Mesodermal cell (in vitro differentiated cells): ENCODE results near the gene ZNF614. TPM values are rescaled to one million over a fixed set of nuclear protein-coding genes. Genes with fewer than 3 reads are reported as not detected.
"Not testable (repeated sequence)": the region's sequence is repeated elsewhere in the genome, so short reads cannot be mapped to it uniquely, and the experiment has no call there.

Experiments
- H3K27ac ChIP-seq: 2 replicates; pipeline ENCODE4 v1.7.0; 2013; ENCODE audit warnings: mild to moderate bottlenecking, low read depth, low read length, moderate library complexity; ENCODE audit not compliant: severe bottlenecking
- H3K36me3 ChIP-seq: 2 replicates; pipeline ENCODE4 v1.7.1; 2013; ENCODE audit warnings: mild to moderate bottlenecking, low read length, moderate library complexity; ENCODE audit not compliant: control insufficient read depth, insufficient read depth
- H3K4me1 ChIP-seq: one replicate; pipeline ENCODE4 v1.7.1; 2013; ENCODE audit warnings: mild to moderate bottlenecking, low read length; ENCODE audit not compliant: insufficient read depth, control insufficient read depth, poor library complexity, severe bottlenecking
- H3K4me3 ChIP-seq: 2 replicates; pipeline ENCODE4 v1.7.0; 2013; ENCODE audit warnings: low read length, control low read depth, mild to moderate bottlenecking; ENCODE audit not compliant: insufficient read depth, poor library complexity, severe bottlenecking; ENCODE audit errors: extremely low read depth
- H3K9me3 ChIP-seq: 2 replicates; pipeline ENCODE4 v1.7.1; 2013; ENCODE audit warnings: mild to moderate bottlenecking, low read length, moderate library complexity; ENCODE audit not compliant: control insufficient read depth
- WGBS, 2 experiments: methylation state at CpG; one replicate each; pipeline ENCODE4 v1.1.5; 2013; ENCODE audit warnings: missing lambda C conversion rate in 2 of 2; ENCODE audit not compliant: insufficient coverage in 2 of 2; 5-methylcytosine and 5-hydroxymethylcytosine counted together
- polyA plus RNA-seq, 2 experiments: library from polyadenylated mRNA; stranded (reverse); fragments of 50-300 nt; gene quantifications; one replicate each; pipeline ENCODE4 v1.2.3, GENCODE V29; 2013

ZNF614 gene
- polyA plus RNA-seq (2013, experiment 1 of 2), result 12.6 TPM
- 13.6 TPM for polyA plus RNA-seq (2013, experiment 2 of 2)

DNA sequence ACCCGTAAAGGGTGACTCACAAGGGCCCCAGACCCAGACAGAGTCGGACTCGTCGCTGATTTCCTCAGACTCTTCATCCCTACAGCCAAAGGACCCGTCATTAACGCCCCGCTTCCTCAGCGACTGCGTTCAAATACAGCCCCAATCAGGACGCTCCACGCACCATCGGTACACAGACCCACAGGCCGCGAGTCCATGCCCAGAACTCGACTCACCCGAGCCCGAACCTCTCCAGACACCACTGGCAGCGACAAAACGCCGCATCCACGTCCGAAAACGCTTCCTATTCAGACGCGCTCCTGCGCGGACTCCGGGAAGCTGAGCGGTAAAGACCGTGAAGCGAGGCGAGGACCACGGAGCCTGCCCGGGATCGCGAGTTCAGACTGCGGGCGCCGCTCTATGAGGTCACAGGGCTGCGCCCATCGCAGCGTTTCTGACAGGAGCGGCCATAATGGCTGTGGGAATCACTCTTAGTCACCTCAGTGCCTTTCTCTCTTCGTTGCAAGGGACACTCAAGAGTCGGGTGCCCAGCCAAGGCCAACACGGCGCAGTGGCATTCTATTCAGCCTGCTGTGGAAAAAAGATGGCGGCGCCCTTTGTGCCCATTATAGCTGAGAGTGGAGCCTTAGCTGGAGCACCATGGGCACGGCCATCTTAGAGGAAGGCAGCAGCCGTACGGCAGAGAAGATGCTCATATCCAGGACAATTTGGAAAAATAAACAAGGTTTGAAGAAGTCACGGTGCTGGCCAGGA is at the start of gene ZNF614:
Gene ZNF614 (minus strand): TSS at position 353 of the 753 bp plus-strand sequence. CDS start 2,634 bp downstream, outside the sequence.
- Histone ChIP-seq H3K9me3 (peaks cover 60% of the 10 kb centered on the region), H3K36me3 (peaks cover 63% of the 10 kb centered on the region), H3K4me1 (no peaks in the 10 kb centered on the region), H3K27ac (peak within 1 kb of the TSS; percentile 96), H3K4me3 (peak within 1 kb of the TSS; percentile 73)
- 0% methylated on average over 46 to 48 of the region's 53 CpGs for WGBS, 2 experiments

DNA sequence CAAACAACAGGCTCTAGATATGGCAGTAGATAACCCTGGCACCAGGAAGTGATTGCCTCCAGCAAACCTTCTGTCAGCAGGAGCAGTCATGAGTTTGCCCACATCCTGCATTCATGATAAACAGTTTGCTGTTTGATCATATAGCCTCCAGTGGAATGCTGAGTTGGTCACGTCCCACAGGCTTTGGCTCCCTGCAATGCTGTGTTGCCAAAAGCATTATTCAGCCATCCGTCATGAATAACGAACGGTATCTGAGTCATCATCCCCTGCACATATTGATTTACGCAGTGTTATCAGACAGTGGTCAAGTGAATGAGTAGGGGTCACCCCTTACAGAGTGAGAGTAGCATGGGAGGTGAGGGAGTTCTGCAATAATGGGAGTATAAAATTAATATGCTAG is 42.3 kb upstream of the ZNF614 start:
- H3K27ac ChIP-seq, result no peak overlapping the region
- H3K9me3 ChIP-seq, result peaks cover 67% of the 10 kb centered on the region
- WGBS, 2 experiments, result 84 to 95% methylated on average over 5 of the region's 5 CpGs
- no peak overlapping the region for H3K4me3 ChIP-seq
- H3K36me3 ChIP-seq, result peaks cover 85% of the 10 kb centered on the region
- H3K4me1 ChIP-seq, result no peaks in the 10 kb centered on the region

DNA sequence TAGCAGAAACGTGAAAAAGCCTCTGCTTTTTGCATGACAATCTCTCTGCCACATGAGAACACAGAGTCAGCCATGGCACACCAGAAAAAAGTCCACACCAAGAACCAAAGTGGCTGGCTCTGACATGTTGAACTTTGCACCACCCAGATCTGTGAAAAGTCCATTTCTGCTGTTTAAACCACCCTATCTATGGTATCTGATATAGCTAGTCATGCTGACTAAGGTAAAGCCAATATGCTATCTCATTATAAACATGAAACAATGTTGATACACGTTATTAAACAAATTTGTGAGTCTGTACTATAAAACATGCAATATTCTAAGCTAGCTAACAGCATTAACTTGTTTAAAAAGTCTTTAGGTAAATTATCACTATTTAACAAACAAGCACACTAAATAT is 41.5 kb upstream of the ZNF614 start:
- peaks cover 85% of the 10 kb centered on the region for H3K36me3 ChIP-seq
- WGBS, 2 experiments, result 83% methylated on average over 1 of the region's 2 CpGs
- peaks cover 71% of the 10 kb centered on the region for H3K9me3 ChIP-seq
- H3K27ac ChIP-seq, result no peak overlapping the region
- no peaks in the 10 kb centered on the region for H3K4me1 ChIP-seq
- H3K4me3 ChIP-seq, result no peak overlapping the region

DNA sequence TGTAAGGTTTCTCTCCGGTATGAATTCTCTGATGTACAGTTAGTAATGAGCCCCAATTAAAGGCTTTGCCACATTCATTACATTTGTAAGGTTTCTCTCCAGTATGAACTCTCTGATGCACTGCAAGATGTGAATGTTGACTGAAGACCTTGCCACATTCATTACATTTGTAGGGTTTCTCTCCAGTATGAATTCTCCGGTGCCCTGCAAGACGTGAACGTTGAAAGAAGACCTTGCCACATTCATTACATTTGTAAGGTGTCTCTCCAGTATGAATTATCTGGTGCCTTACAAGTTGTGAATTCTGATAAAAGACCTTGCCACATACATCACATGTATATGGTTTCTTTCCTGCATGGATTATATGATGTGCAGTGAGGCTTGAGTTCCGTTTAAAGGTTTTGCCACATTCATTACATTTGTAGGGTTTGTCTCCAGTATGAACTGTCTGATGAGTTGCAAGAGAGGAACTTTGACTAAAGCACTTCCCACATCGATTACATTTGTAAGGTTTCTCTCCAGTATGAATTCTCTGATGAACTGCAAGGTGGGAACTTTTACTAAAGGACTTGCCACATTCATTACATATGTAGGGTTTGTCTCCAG is 38.2 kb upstream of the ZNF614 start:
- 91 to 100% methylated on average over 1 to 4 of the region's 6 CpGs for WGBS, 2 experiments
- H3K4me3 ChIP-seq, result no peak overlapping the region
- peaks cover 85% of the 10 kb centered on the region for H3K9me3 ChIP-seq
- H3K27ac ChIP-seq, result no peak overlapping the region
- no peaks in the 10 kb centered on the region for H3K4me1 ChIP-seq
- peaks cover 79% of the 10 kb centered on the region for H3K36me3 ChIP-seq

DNA sequence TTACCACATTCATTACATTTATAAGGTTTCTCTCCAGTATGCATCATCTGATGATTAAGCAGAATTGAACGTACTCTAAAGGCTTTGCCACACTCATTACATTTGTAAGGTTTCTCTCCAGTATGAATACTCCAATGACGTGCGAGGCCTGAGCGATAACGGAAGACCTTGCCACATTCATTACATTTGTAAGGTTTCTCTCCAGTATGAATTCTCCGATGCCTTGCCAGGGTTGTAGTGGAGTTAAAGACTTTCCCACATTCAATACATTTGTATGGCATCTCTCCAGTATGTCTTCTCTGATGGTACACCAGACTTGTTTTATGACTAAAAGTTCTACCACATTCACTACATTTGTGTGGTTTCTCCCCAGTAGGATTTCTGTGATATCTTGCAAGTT is 37.2 kb upstream of the ZNF614 start:
- WGBS, 2 experiments, result 74 to 95% methylated on average over 3 of the region's 6 CpGs
- Histone ChIP-seq H3K9me3 (peaks cover 85% of the 10 kb centered on the region), H3K27ac (no peak overlapping the region), H3K4me3 (no peak overlapping the region), H3K4me1 (no peaks in the 10 kb centered on the region), H3K36me3 (peaks cover 70% of the 10 kb centered on the region)

DNA sequence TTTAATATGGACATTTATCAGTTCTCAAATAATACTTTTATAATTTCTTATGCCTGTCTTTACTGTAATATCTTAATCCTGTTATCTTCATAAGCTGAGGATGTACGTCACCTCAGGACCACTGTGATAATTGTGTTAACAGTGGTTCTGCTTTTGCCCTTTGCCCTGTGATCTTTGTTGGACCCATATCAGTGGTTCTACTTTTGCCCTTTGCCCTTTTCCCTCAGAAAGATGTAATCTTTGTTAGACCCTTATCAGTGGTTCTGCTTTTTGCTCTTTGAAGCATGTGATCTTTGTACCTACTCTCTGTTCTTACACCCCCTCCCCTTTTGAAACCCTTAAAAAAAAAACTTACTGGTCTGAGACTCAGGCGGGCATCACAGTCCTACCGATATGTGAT is 28.3 kb upstream of the ZNF614 start:
- peaks cover 22% of the 10 kb centered on the region for H3K9me3 ChIP-seq
- H3K27ac ChIP-seq, H3K4me3 ChIP-seq, H3K36me3 ChIP-seq, H3K4me1 ChIP-seq: not testable (repeated sequence)
- 88 to 100% methylated on average over 3 of the region's 3 CpGs for WGBS, 2 experiments

DNA sequence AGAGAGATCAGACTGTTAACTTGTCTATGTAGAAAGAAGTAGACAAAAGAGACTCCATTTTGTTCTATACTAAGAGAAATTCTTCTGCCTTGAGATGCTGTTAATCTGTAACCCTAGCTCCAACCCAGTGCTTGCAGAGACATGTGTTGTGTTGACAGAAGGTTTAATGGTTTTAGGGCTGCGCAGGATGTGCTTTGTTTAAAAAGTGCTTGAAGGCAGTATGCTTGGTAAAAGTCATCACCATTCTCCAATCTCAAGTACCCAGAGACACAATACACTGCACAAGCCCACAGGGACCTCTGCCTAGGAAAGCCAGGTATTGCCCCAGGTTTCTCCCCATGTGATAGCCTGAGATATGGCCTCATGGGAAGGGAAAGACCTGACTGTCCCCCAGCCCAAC is 23.6 kb upstream of the ZNF614 start:
- not testable (repeated sequence) for H3K36me3 ChIP-seq, H3K4me1 ChIP-seq, H3K27ac ChIP-seq, H3K4me3 ChIP-seq
- no CpG with 5 or more reads among the region's 1 CpG for WGBS, 2 experiments
- H3K9me3 ChIP-seq, result peaks cover 21% of the 10 kb centered on the region

DNA sequence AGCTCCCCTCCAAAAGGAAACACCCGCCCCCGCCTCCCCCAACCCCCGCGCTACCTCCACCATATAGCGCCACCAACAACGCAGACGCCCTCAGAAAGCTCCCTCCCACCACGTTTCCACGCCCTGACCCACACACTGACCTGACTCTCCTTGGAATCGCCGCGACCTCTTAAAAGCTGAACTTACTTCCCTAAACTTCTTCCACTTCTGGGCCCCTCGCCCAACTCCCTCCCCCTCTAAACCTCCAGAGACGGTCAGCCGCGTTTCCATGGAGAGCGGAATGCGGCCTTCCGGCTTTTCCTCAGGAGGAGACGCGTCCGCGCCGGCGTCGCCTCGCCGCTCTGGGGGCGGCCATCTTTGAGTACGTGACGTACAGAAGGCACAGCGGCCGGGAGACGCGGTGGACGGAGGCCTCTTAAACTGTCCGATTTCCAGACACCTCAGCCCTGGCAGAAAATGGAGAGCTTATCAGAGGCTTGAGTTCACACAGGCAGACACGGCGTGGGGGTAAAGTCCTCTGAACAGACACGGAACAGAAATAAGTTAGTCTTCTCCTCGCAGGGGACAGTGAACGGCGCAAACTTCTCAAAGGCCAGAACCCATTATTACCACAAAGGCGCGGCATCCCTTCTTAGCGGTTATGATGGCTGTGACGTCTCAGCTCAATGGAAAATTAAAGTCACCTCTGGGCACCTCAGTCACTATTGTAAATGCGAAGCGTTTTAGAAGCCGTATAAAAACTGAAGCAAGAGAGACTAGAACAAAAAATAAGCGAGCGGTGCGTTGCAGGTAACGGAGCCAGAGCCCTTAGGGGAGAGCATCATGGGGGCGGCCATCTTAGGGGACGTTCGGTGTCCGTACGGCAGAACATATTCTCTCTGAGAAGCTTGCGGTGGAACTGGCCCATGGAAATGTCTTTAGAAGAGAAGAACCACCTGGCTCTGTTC is 20.6 kb upstream of the ZNF614 start, which contains the start of gene ZNF432:
Gene ZNF432 (minus strand): TSS at position 284 of the 947 bp plus-strand sequence. CDS start 1,970 bp downstream, outside the sequence.
- peaks cover 35% of the 10 kb centered on the region for H3K9me3 ChIP-seq
- H3K36me3 ChIP-seq, result peaks cover 30% of the 10 kb centered on the region
- peak within 1 kb of the TSS; percentile 99 for H3K27ac ChIP-seq
- no peaks in the 10 kb centered on the region for H3K4me1 ChIP-seq
- 8 to 11% methylated on average over 40 to 49 of the region's 60 CpGs for WGBS, 2 experiments
- peak within 1 kb of the TSS; percentile 55 for H3K4me3 ChIP-seq

DNA sequence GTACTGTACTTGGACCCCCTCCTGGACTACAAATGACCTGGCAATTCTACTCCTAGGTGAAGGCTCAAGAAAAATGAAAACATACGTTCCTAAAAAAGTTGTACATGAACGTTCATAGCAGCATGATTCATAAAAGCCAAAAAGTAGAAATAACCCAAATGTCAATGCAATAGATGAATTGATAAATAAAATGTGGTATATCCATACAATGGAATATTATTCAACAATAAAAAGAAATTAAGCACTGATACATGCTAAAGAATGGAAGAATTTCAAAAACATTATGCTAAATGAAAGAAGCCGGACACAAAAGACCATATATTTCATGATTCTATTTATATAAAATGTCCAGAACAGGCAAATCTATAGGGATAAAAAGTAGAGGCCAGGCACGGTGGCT is 11.0 kb upstream of the ZNF614 start:
- Histone ChIP-seq H3K9me3 (peaks cover 55% of the 10 kb centered on the region), H3K36me3 (peaks cover 79% of the 10 kb centered on the region), H3K4me3 (no peak overlapping the region), H3K27ac (no peak overlapping the region), H3K4me1 (no peaks in the 10 kb centered on the region)
- WGBS, 2 experiments, result 100% methylated on average over 2 to 3 of the region's 4 CpGs

DNA sequence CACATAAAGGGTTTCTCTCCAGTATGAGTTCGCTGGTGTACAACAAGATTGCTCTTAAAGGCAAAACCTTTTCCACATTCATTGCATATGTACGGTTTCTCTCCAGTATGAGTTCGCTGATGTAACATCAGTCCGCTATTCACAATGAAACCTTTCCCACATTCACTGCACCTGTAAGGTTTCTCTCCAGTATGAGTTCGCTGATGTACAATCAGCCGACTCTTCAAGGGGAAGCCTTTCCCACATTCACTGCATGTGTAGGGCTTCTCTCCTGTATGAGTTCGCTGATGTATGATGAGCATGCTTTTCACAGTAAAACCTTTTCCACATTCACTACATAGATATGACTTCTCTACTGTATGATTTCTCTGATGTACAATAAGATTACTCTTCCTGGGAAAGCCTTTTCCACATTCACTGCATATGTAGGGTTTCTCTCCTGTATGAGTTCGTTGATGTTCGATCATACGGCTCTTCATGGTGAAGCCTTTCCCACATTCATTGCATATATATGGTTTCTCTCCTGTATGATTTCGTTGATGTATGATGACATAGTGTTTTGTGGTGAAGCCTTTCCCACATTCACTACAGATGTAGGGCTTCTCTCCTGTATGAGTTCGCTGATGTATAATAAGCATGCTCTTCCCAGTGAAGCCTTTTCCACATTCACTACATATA is 6.0 kb upstream of the ZNF614 start:
- Histone ChIP-seq H3K9me3 (peaks cover 87% of the 10 kb centered on the region), H3K4me1 (no peaks in the 10 kb centered on the region), H3K27ac (no peak overlapping the region), H3K36me3 (peaks cover 86% of the 10 kb centered on the region), H3K4me3 (no peak overlapping the region)
- whole genome bisulfite sequencing, 2 experiments, result 92 to 100% methylated on average over 6 of the region's 12 CpGs
